ENCODE data around the gene CLDN10. TPM values are rescaled to one million over a fixed set of nuclear protein-coding genes. Genes with fewer than 3 reads are reported as not detected.
A peak's percentile ranks its signal among the peaks of the same experiment; 100 is the strongest.

CLDN10 gene, protein sequence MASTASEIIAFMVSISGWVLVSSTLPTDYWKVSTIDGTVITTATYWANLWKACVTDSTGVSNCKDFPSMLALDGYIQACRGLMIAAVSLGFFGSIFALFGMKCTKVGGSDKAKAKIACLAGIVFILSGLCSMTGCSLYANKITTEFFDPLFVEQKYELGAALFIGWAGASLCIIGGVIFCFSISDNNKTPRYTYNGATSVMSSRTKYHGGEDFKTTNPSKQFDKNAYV
- total RNA-seq: 1 to 10 TPM in 2 of 3 donors, under 1 TPM in 1; 0.64 to 2.0 (median 1.0) TPM

GRCh38 chr13:95552539-95553441, at the start of gene CLDN10:
Gene CLDN10 (plus strand): TSS chr13:95552720. CDS start chr13:95552754, 34 bp downstream.
- Histone ChIP-seq H3K27ac (no peak within 1 kb of the TSS), H3K4me1 (no peaks in the 10 kb centered on the region), H3K4me3 (peak within 1 kb of the TSS in 2 of 3 donors; percentile 3 to 26), H3K36me3 (peaks cover 3% of the 10 kb centered on the region), H3K27me3 (peaks cover 3 to 60% of the 10 kb centered on the region in 2 donors), H3K9me3 (no peaks in the 10 kb centered on the region)
- TF ChIP-seq CTCF (IDR thresholded peaks at IDR 0.05) (no peak), POLR2AphosphoS5 (IDR thresholded peaks at IDR 0.05) (no peak), POLR2A (IDR thresholded peaks at IDR 0.05) (no peak)
- no peak for DNase-seq (ENCODE audit: low spot score in 2 of 2)
- intact Hi-C loops (cut with DNase I; ENCODE audit: low total_unique reads): no loop called here

- Histone ChIP-seq H3K27ac (no peak overlapping the region), H3K4me1 (no peaks in the 10 kb centered on the region), H3K36me3 (no peaks in the 10 kb centered on the region), H3K9me3 (no peaks in the 10 kb centered on the region), H3K4me3 (no peak overlapping the region), H3K27me3 (no peaks in the 10 kb centered on the region)
- no peak for DNase-seq (ENCODE audit: low spot score in 2 of 2)
- intact Hi-C loops (cut with DNase I; ENCODE audit: low total_unique reads): no loop called here
- TF ChIP-seq CTCF (IDR thresholded peaks at IDR 0.05) (no peak), POLR2A (IDR thresholded peaks at IDR 0.05) (no peak), POLR2AphosphoS5 (IDR thresholded peaks at IDR 0.05) (no peak)
These were observed 48.9 kb upstream of the CLDN10 start for GRCh38 chr13:95503662-95504061.

DNA sequence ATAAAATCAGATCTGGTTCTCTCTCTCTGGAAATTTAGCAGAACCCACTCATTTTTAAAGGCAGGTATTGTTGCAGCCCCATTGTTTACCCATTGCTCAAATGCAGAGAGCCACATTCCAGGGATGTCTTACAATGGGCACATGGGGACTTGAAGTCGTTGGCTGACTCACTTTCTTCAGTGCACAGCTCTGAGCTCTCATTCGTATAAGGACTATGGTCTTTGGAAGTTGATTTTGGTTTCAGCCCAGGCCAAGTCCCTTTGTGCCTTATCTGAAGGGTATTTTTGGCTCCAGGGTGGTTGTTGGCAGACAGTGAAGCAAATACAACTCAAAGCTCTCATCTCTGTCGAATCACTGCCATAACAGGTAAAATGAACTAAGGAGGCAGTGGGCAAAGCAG, 47.3 kb upstream of the CLDN10 start:
- Histone ChIP-seq H3K27me3 (no peaks in the 10 kb centered on the region), H3K4me3 (no peak overlapping the region), H3K9me3 (no peaks in the 10 kb centered on the region), H3K4me1 (no peaks in the 10 kb centered on the region), H3K27ac (no peak overlapping the region), H3K36me3 (no peaks in the 10 kb centered on the region)
- no peak for DNase-seq (ENCODE audit: low spot score in 2 of 2)
- TF ChIP-seq POLR2AphosphoS5 (IDR thresholded peaks at IDR 0.05) (no peak), CTCF (IDR thresholded peaks at IDR 0.05) (no peak), POLR2A (IDR thresholded peaks at IDR 0.05) (no peak)
- intact Hi-C loops (cut with DNase I; ENCODE audit: low total_unique reads): no loop called here

GRCh38 chr13:95505986-95506385, 46.5 kb upstream of the CLDN10 start:
- Histone ChIP-seq H3K9me3 (no peaks in the 10 kb centered on the region), H3K4me1 (no peaks in the 10 kb centered on the region), H3K27me3 (no peaks in the 10 kb centered on the region), H3K36me3 (no peaks in the 10 kb centered on the region), H3K4me3 (no peak overlapping the region), H3K27ac (no peak overlapping the region)
- no peak for TF ChIP-seq POLR2AphosphoS5 (IDR thresholded peaks at IDR 0.05)
- intact Hi-C loops (cut with DNase I; ENCODE audit: low total_unique reads): no loop called here
- no peak for DNase-seq (ENCODE audit: low spot score in 2 of 2)

- no peak for TF ChIP-seq CTCF (IDR thresholded peaks at IDR 0.05)
- TF ChIP-seq POLR2AphosphoS5 (IDR thresholded peaks at IDR 0.05): no peak
- Histone ChIP-seq H3K4me3 (no peak overlapping the region), H3K36me3 (no peaks in the 10 kb centered on the region), H3K9me3 (no peaks in the 10 kb centered on the region), H3K4me1 (no peaks in the 10 kb centered on the region), H3K27me3 (no peaks in the 10 kb centered on the region), H3K27ac (no peak overlapping the region)
- intact Hi-C loops (cut with DNase I; ENCODE audit: low total_unique reads): no loop called here
- no peak for DNase-seq (ENCODE audit: low spot score in 2 of 2)
These were observed 44.5 kb upstream of the CLDN10 start for GRCh38 chr13:95507991-95508390.
